GM04504 (cell line): ENCODE measurements around the gene DCAKD.
A peak's percentile ranks its signal among the peaks of the same experiment; 100 is the strongest.

Experiments
- DNase-seq: peaks from one replicate; pipeline ENCODE4 v3.0.0-alpha.2; 2012; ENCODE audit warnings: low read depth

DCAKD gene, protein sequence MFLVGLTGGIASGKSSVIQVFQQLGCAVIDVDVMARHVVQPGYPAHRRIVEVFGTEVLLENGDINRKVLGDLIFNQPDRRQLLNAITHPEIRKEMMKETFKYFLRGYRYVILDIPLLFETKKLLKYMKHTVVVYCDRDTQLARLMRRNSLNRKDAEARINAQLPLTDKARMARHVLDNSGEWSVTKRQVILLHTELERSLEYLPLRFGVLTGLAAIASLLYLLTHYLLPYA

DNA sequence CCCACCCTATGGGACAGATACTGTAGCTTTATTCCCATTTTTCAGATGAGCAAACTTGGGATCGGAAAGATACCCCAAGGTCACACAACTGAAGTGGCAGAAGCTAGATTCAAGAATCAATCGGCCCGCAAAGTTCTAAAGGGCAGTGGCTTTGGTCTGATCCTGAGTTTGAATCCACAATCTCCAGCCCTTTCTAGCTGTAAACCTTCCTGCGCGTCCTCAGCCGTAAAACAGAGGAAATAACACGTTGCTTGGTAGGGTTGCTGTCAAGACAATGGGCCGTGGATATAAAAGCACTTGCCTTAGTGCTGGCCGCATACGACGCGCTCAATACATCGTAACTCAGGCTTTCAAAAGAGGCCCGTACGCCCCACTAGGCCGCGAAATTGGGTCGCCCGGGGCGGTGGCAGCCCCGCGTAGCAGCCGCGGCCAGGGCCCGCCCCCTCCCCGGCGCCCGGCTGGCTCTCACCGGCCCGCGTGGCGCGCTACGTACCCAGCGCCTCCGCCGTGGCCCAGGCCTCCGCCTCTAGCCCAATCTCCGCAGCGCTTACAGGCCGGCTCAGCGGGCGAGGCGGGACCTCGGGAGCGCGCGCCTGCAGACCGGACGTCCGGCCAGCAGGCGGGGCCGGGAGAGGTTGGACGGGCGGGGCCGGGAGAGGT lies at the start of gene DCAKD:
Gene DCAKD, minus strand, starts transcription at position 573 of the 660 bp plus-strand sequence. CDS start 16,747 bp downstream, outside the sequence.
- peak; percentile 94 for DNase-seq

DNA sequence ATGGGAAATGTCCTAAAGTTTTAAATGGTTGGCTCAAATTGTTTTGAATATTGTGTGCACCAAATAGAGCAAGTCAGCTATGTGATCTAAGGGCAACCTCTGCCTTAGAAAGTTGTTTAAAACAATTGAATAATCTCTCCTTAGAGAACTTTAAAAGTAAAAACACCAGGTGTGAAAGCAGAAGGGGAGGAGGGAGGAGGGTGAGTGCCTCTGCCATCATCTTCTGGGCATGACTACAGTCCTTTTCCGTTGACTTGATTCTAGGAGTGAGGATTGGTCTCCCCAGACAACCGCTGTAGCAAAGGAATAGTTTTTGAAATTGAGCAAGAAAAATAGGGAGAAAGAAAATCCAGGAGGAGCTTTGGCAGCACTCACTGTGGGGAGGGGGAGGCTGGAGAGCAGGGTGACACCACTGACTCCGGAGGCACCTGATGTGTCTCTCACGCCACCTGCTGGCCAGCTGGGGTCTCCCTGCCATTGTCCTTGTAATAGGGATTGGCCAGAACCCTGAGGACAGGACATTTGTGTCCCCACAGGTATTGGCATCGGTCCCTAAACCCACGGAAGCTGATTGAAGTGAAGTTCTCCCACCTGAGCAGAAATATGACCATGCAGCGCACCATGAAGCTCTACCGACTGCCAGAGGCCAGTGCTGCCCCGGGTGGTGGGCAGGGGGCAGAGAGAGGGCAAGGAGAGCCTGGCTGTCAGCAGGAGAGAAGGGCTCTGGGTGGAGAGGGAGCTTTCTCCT lies 47.6 kb upstream of the DCAKD start:
- DNase-seq, result peak; percentile 40

DNA sequence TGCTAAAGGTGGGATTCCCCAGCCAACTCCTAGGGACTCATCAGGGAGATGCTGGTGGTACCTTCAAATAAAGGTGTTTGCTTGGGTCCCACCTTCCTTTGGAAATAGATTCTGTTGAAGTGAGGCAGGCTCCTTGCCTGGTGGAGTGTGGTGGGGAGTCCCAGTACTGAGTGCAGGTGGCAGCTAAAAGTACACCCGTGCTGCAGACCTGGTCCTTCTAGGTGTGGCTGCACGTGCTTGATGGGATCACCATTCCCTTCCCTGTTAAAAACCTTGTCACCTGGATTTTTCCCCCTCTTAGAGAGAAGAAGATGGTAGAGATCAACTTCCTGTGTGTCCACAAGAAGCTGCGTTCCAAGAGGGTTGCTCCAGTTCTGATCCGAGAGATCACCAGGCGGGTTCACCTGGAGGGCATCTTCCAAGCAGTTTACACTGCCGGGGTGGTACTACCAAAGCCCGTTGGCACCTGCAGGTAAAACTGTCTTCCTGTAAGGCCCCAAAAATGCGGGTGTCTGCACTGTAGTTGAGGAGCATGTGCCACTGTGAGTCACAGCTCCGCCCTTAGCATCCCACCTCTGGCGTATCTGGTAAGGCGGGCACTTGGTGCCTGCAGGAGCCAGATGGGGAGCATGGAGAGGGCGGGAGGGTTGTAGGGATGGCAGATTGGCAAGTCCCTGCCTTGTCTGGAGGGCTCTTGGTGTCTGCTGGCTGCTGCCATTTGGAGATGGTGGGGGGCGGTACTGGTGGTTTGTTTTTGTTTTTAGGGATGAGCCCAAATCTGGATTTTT lies 46.8 kb upstream of the DCAKD start:
- no peak for DNase-seq

DNA sequence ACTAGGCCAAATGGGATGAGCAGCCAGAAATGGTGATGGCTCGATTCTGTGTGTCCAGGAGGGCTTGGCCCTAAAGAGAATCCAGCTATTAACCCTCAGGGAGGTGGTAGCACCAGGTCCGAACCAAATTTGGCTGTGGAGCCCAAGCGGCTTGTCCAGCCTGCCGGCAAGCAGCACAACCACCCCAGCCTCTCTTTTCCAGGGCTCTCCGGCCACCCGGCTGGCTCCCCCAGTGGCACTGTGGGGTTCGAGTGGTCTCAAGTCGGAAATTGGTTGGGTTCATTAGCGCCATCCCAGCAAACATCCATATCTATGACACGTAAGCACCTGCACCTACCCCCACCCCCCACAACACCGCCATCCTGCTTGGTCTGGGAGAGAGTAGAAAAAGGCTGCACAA lies 45.5 kb upstream of the DCAKD start:
- no peak for DNase-seq

DNA sequence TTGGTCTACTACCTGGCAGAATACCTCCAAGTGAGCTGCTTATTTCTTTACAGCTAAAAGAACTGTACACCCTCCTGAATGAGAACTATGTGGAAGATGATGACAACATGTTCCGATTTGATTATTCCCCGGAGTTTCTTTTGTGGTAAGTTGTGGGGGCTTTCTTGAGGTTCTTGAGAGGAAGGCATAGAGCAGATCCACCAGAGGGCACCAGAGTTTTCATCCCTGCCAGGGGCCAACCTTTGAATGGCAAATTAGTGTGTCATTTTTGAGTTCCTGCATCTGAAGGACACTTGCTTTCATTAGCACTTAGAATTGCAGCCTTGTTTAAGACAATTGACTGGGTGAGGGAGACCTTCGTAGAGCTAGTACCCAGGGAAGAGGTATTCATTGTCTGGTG lies 44.7 kb upstream of the DCAKD start:
- DNase-seq, result no peak

DNA sequence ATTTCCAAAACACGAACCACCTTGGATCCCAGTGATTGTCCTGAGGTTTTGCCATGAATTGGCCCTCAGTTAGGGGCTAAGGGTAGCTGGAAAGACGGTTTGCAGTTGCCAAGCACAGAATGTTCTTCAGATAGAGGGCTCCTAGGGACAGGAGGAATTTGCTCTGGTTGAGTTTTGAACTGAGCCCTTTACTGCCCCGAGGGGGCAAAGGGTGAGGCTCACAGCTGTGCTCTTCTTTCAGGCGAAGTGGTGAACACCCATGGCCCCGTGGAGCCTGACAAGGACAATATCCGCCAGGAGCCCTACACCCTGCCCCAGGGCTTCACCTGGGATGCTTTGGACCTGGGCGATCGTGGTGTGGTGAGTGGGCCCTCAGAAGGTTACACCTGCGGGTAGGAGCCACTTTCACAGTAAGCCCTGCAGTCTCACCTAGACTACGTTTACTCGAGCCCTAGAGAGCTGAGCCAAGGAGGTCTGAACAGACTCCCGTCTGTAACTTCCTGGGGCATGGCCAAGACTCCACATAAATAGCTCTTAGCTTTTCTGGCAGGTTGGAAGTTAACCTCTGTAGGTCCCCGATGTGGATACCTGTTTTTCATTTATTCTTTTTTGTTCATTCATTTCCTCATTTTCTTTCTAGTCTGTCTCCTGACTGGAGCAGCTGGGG lies 42.1 kb upstream of the DCAKD start:
- DNase-seq, result no peak

DNA sequence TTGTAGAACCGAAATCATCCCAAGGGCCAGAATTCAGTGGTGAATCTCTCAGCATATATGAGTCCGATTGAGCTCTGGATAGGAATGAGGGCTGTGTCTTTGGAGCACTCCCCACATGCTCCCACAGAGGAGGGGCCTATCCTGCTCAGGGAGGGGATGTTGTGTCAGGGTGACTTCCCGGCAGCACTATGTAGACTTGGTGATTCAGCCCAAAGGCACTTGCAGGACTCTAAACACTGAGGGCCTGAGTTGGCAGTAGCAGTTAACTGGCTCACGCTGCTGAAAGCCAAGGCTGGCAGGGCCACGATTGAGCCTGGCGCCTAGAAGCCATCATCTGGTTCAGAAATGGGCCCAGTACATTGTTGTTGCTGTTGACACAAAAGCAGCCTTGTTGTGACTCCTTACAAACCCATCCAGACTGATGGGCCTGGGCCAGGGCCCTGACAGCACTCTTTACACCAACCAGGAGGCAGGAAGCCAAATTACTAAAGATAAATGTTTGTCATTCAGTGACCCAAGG lies 41.5 kb upstream of the DCAKD start:
- peak; percentile 98 for DNase-seq

DNA sequence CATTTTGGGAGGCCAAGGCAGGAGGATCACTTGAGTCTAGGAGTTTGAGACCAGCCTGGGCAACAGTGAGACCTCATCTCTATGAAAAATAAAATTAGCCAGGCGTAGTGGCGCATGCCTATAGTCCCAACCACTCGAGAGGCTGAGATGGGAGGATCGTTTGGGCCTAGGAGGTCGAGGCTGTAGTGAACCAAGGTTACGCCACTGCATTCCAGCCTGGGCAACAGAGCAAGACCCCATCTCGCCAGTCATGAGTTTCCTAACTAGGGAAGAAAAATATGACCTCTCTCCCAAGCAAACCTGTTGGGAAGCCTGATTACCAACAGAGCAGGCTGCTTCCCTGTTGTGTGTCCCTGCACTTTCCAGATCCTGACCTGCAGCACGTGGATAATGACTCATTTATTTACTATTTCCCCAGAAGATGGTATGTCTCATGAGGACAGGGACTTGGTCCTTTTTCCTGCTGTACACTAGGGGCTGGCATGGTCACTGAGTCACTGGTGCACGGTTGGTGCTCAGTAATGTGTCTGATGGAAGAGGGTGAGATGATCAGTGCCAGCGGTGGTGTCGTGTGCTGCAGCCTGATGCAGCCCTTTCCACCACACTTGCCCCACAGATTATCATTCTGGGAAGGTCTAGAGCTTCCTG lies 40.5 kb upstream of the DCAKD start:
- no peak for DNase-seq

DNA sequence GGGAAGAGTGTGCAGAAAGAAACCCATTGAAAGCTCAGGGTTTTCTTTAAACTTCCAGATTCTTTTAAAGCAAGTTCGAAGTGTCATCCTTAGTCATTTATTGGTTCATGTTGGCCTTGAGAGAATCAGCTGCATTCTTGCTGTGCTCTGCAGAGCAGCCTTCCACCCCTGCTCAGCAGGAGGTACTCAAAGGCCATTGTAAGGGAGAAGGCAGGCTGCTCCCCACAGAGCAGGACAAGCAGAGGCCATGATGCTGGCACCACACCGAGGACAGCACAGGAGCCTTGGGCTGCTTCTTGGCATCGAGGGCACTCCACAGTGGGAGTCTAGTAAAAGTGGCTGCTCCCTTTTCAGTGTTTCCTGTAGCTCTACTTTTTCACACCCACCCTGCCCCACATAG lies 39.3 kb upstream of the DCAKD start:
- no peak for DNase-seq

DNA sequence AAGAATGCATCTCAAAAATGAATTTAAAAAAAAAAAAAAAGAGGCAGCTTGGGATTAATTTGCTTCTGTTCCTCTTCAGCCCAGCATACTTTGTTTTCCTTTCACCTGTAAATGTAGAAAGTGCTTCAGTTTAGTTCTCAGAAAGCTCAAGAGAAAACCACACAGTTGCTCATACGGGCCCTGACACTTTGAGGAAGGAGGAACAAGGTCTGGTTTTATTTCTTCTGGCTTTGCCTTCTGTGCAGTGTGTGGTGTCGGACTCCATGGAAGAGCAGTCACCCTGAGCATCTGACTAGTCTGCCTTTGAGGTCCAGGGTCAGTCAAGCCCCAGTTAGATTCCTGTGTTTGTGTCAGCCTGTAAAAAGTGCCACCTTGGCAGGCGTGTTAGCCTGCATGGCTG lies 37.3 kb upstream of the DCAKD start:
- DNase-seq, result no peak

DNA sequence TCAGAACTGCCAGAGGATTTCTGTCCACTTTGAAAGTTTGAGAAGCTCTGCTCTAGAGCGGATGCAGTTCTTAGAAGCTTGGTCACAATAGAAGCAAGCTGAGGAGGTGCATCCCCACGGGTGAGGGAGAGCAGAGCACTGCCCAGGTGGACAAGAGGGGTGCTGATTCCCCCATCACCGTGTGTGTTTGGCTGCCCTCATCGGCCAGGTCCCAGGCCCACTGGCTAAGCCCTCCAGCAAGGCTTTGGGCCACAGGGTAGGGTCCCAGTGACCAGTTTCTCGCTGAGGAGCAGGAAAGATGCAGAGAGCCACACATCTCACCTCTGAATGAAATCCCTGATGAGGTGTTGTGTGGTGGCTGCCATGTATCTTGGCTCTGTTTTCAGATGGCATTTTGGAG lies 36.5 kb upstream of the DCAKD start:
- no peak for DNase-seq

DNA sequence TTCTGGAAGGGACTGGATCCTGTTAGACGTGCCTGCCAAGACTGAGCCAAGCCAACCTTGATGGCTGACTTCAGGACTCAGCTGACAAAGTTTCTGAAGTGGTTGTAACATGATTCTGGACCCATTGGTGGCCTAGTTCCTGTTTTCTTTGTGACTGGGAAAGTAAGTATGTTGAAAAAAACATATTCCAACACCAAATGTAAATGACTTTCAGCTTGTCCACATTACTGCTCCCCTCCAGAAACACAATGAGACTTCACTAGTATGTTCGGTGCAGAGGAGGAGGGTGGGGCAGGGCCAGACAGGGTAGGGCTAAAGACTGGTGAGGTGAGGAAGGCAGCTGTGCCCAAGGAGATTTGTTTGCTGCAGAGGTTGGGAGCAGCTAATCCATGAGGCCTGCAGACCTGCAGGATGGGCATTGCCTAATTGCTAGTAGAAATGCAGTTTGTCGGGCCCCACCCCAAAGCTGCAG lies 36.1 kb upstream of the DCAKD start:
- no peak for DNase-seq

DNA sequence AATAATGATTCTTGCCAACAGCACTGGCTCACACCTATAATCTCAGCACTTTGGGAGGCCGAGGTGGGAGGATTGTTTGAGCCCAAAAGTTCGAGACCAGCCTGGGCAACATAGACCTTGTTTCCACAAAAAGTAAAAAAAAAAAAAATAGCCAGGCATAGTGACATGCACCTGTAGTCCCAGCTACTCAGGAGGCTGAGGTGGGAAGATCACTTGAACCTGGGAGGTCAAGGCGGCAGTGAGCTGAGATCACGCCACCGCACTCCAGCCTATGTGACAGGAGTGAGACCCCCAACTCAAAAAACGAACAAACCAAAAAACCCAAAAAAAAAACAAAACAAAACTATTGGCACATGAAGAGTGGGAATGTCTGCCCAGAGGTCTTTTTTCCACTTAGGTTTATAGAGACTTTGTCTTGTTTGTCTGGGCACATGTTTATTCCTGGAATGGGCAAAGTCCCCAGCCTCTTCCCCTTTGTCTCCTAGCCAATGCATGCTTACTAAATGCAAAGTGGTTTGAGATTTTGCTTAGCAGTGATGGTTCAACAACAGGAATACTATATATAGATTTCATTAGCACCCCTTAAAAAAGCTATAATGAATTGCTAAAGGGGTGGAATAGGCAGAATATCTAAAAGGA lies 35.6 kb upstream of the DCAKD start:
- DNase-seq, result no peak

DNA sequence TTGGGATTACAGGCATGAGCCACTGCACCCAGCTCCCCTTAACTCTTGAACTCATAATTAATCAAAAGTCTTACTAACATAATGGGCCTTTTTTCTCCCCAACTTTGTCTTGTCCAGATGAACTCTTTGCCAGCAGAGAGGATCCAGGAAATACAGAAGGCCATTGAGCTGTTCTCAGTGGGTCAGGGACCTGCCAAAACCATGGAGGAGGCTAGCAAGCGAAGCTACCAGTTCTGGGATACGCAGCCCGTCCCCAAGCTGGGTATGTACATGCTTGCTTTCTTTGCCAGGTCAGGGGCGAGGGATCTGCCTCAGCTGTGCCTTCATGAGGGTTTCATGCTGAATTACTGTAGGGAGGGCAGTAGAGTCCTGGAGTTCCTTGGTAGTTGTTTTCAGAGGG lies 35.0 kb upstream of the DCAKD start:
- DNase-seq, result no peak

DNA sequence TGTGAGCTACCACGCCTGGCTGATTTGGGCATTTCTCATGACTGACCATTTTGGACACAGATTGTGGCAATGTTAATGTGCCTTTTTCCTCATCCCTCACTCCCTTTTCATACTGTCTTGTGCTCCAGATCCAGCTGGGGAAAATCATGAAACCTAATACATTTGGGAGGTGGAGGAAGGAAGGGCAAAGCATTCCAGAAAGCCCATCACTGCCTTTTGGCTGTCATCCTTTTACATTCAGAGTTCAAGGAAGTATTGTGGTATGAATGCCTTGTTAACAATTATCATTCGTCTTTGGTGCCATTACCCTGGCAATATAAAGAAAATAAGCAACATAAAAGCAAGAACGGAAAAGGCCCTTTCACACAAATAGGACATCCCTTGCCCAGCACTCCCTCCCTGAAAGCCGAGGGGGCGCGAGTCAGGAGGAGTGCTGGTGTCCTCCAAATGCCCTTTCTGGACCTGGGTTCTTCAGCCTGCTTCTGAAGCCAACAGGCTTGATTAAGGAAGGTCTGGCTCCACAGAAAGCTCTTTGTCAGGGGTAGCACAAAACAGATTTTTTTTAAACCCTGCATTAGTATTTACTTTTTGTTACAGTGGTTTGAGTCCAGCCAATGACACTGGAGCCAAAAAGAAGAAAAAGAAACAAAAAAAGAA lies 29.7 kb upstream of the DCAKD start:
- no peak for DNase-seq

DNA sequence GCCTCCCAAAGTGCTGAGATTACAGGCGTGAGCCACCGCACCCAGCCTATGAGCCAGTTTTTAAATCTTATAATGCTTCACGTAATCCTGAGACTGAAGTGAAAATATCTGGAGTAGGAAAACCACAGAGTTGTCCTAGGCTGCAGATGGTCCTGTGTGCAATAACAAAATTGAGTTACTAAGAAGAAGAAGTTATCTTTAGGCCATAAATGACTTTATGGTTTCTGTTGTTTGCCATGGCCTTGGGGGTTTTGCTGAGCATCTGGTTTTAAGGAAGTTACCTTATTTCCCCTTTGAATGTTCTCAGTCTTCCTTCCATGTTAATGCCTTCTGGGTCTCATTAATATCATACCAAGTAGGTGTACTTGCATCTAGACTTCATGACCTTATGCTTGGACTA lies 26.2 kb upstream of the DCAKD start:
- DNase-seq, result no peak

DNA sequence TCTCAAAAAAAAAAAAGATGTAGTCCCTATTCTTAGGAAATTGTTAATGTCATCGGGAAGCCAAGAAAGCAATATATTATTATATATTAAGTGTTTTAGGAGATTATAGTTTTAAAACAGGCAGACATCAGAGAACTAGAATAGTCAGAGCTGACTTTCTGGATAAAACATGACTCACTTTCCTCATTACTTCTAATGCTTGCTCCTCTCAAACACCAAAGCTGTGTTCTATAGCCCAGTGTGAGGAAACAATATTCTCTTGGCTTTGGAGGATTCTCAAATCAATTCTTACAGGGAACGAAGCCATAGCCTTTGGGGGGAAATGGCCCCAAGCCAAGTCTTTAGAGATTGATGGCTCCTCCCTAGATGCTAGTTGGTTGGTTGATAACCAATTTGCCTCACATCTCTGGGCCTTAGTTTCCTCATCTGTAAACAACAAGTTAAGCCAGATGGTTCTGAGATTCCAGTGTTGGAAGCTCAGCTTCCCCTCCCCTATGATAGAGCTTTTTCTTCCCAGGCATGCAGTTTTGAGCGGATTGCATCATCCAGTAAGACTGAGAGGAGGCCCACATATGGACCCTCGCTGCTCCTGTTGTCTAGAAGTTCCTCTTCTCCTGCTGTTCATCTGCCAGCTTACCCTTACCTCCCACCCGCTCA lies 22.1 kb upstream of the DCAKD start:
- DNase-seq, result peak; percentile 83

DNA sequence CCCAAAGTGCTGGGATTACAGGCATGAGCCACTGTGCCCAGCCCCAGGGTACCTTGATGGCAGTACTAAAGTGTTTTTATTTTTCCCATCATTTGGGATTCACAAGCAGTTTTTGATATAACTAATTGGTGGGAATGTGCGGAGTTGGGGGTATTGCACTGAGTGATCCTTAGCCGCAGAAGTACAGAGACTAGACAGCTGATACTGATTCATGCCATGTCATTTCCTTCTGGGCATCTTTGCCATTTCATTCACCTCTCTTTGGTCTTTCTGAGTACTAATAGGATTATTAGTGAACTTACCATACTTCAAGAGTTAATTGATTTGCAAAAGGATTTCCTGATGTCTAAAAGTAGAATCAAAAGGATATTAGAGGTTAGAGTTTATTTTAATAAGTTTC lies 19.4 kb upstream of the DCAKD start:
- no peak for DNase-seq

DNA sequence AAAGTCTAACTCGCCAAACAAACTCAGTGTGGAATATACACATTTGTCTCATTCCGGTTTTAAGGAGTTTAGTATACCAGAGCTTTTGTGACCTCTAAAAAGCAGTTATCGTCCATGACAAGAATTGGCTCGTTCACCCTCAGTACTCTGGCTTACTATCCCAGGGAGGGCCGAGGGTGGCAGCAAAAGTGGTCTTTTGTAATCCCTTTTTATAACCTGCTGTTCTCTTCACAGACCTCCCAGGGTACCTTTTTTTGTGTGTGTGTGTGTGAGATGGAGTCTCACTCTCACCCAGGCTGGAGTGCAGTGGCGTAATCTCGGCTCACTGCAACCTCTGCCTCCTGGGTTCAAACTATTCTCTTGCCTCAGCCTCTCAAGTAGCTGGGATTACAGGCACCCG lies 18.6 kb upstream of the DCAKD start:
- no peak for DNase-seq

DNA sequence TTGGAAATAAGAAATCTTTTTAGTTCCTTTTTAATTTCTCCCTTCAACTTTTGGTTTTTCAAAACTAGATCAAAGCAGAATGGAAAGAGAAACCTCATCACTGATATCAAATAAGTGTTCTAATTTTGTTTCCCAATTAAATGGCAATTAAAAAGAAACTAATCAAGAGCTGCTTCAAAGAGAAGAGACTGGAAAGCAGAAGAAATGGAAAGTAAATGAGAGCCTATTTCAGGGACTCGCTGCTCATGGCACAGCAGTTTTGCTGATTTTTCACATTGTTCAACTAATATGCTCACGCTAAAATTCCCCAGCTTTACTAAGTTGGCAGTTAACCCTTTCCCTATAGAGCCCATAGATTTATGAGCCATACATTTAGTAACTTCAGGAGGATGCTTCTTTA lies 16.2 kb upstream of the DCAKD start:
- DNase-seq, result no peak
